K562 (cell line): ENCODE results near the gene SIRT2. TPM values are rescaled to one million over a fixed set of nuclear protein-coding genes. Genes with fewer than 3 reads are reported as not detected.
A peak's percentile ranks its signal among the peaks of the same experiment; 100 is the strongest.

Experiments used
- ATAC-seq: fragments of 200-7000 bp; cut with Tn5 transposase; 3 replicates; pipeline ENCODE4 v1.9.1; 2020; ENCODE audit warnings: moderate library complexity
- BruUV-seq: library from RNA; stranded (reverse); fragments of 400-500 nt; replicated peaks from 2 replicates; lab custom pipeline; 2021; lab: Mats Ljungman, UMichigan
- CTCF ChIA-PET: fragments of 300-600 bp; formaldehyde crosslinking; extraction: SDS; loops from one replicate; lab custom pipeline; 2021; ENCODE audit warnings: low intra/inter-chr PET ratio; lab: Yijun Ruan, JAX
- POLR2A ChIA-PET: fragments of 300-600, 350-650 bp; sonication (Branson Sonifier 250); formaldehyde crosslinking; extraction: SDS; loops from one replicate; lab custom pipeline; 2021; ENCODE audit warnings: antibody characterized with exemption, inconsistent platforms; lab: Yijun Ruan, JAX
- DNase-seq, 4 experiments: peaks; one replicate each; pipeline versions ENCODE4 v3.0.0 to v3.0.0-alpha.2; 2011 to 2018; ENCODE audit warnings: low spot score in 3 of 4, mixed read lengths in 3 of 4; ENCODE audit errors: extremely low read depth in 1 of 4
- FAIRE-seq: peaks from 2 replicates; lab custom pipeline; 2011; peaks lifted over from hg19 to GRCh38; lab: Jason Lieb, UNC
- H2AFZ ChIP-seq: 2 replicates; pipeline ENCODE4 v1.6.0; 2011; ENCODE audit warnings: low read depth, low read length, control low read depth, inconsistent platforms
- H3K27ac ChIP-seq: fragments of 200-600 bp; 3 replicates; pipeline ENCODE4 v1.8.0; 2011; ENCODE audit warnings: low read depth, mild to moderate bottlenecking, control low read depth, inconsistent platforms, low read length, moderate library complexity, mixed read lengths; ENCODE audit errors: extremely low read depth
- H3K27me3 ChIP-seq, 2 experiments: fragments of 300-600 bp in 1 of 2; 2 replicates in 1 of 2; 3 replicates in 1 of 2; pipeline versions ENCODE4 v1.6.0 to v1.8.0; 2011; ENCODE audit warnings: inconsistent platforms in 2 of 2, low read length in 2 of 2, mild to moderate bottlenecking in 1 of 2, mixed read lengths in 1 of 2, moderate library complexity in 1 of 2; ENCODE audit not compliant: control insufficient read depth in 2 of 2, insufficient read depth in 2 of 2
- H3K36me3 ChIP-seq: fragments of 300-600 bp; 3 replicates; pipeline ENCODE4 v1.8.0; 2011; ENCODE audit warnings: mild to moderate bottlenecking, low read length, inconsistent platforms; ENCODE audit not compliant: control insufficient read depth, insufficient read depth
- H3K4me1 ChIP-seq, 2 experiments: fragments of 200-600 bp in 1 of 2; replicated peaks in 1 of 2; 2 replicates in 1 of 2; 3 replicates in 1 of 2; pipeline versions ENCODE4 v1.5.1 to v1.8.0; 2011; ENCODE audit warnings: inconsistent platforms in 2 of 2, low read length in 2 of 2, mild to moderate bottlenecking in 1 of 2, mixed read lengths in 1 of 2, moderate library complexity in 1 of 2; ENCODE audit not compliant: control insufficient read depth in 2 of 2, insufficient read depth in 2 of 2
- H3K4me2 ChIP-seq: 2 replicates; pipeline ENCODE4 v1.6.1; 2011; ENCODE audit warnings: low read length, control low read depth, inconsistent platforms, mixed read lengths; ENCODE audit not compliant: insufficient read depth
- H3K4me3 ChIP-seq: fragments of 200-600 bp; sonication (generic), shearing (Covaris generic); 2 replicates; pipeline ENCODE4 v1.5.1; 2016; ENCODE audit warnings: control low read depth, inconsistent platforms
- H3K79me2 ChIP-seq: fragments of 200-600 bp; 3 replicates; pipeline ENCODE4 v1.8.0; 2011; ENCODE audit warnings: low read length, inconsistent platforms; ENCODE audit not compliant: control insufficient read depth, insufficient read depth
- H3K9ac ChIP-seq, 2 experiments: 2 replicates each; pipeline versions ENCODE4 v1.6.0 to v1.6.1; 2011; ENCODE audit warnings: low read depth in 2 of 2, low read length in 2 of 2, control low read depth in 1 of 2, inconsistent platforms in 1 of 2, mild to moderate bottlenecking in 1 of 2, mixed read lengths in 1 of 2; ENCODE audit not compliant: insufficient read depth in 1 of 2
- H3K9me1 ChIP-seq: one replicate; pipeline ENCODE4 v1.6.0; 2011; ENCODE audit warnings: inconsistent platforms, mild to moderate bottlenecking, low read length, moderate library complexity; ENCODE audit not compliant: control insufficient read depth, insufficient read depth
- H3K9me3 ChIP-seq: replicated peaks from 2 replicates; pipeline ENCODE4 v1.5.1; 2011; ENCODE audit warnings: low read depth, low read length, inconsistent platforms; ENCODE audit not compliant: control insufficient read depth, insufficient read depth
- H4K20me1 ChIP-seq: replicated peaks from 2 replicates; pipeline ENCODE4 v1.6.1; 2011; ENCODE audit warnings: low read length, inconsistent platforms, mixed read lengths; ENCODE audit not compliant: control insufficient read depth, insufficient read depth
- CBX5 ChIP-seq: IDR thresholded peaks from 2 replicates; pipeline ENCODE4 v1.6.1; 2014; ENCODE audit warnings: low read depth, borderline replicate concordance
- MED1 ChIP-seq: sonication (generic); formaldehyde crosslinking; IDR thresholded peaks from 2 replicates; pipeline ENCODE4 v1.8.1; 2023; ENCODE audit warnings: missing genetic modification reagents, borderline replicate concordance
- NFIX ChIP-seq: fragments of 250-450 bp; sonication (Bioruptor Pico); IDR thresholded peaks from 2 replicates; pipeline ENCODE4 v1.4.0; 2020; ENCODE audit warnings: low read depth, mild to moderate bottlenecking, moderate library complexity
- POLR2G ChIP-seq: fragments of 200-400 bp; formaldehyde crosslinking; IDR thresholded peaks from 2 replicates; pipeline ENCODE4 v1.6.1; 2017; ENCODE audit warnings: low read depth, mild to moderate bottlenecking, antibody characterized with exemption, low read length, moderate library complexity
- ZBTB17 ChIP-seq: fragments of 450-650 bp; formaldehyde crosslinking; IDR thresholded peaks from 2 replicates; pipeline ENCODE4 v1.4.0; 2020; ENCODE audit warnings: mild to moderate bottlenecking
- ZNF239 ChIP-seq: fragments of 250-450 bp; sonication (Bioruptor Pico); IDR thresholded peaks from 2 replicates; pipeline ENCODE4 v1.4.0; 2020; ENCODE audit warnings: mild to moderate bottlenecking
- ZNF507 ChIP-seq: conservative IDR thresholded peaks from 2 replicates; pipeline ENCODE4 v1.6.1; 2017; ENCODE audit warnings: missing genetic modification characterization, missing compliant biosample characterization
- ZNF740 ChIP-seq, 3 experiments: fragments of 200-800 bp in 1 of 3; sonication (Bioruptor generic) in 1 of 3; sonication (generic) in 1 of 3; formaldehyde crosslinking in 1 of 3; IDR thresholded peaks; 2 replicates each; pipeline versions ENCODE4 v1.6.1 to v1.8.0; 2016 to 2022; ENCODE audit warnings: mild to moderate bottlenecking in 2 of 3, missing compliant biosample characterization in 2 of 3, missing genetic modification characterization in 2 of 3, missing genetic modification reagents in 1 of 3
- WGBS: fragments of 100-300 bp; shearing (Covaris generic); methylation state at CpG from one replicate; pipeline ENCODE4 v1.1.6; 2016; ENCODE audit warnings: low coverage, mixed read lengths; ENCODE audit not compliant: insufficient coverage; ENCODE audit errors: missing lambda C conversion rate; 5-methylcytosine and 5-hydroxymethylcytosine counted together
- in situ Hi-C: fragments of 300-500 bp; cut with MboI; formaldehyde crosslinking; loops from 4 replicates; pipeline ENCODE4 v1.15.0; 2018; ENCODE audit warnings: inconsistent platforms, mixed read lengths
- intact Hi-C: fragments of 100-400 bp; cut with micrococcal nuclease; formaldehyde crosslinking; loops from 2 replicates; pipeline ENCODE4 v1.14.2; 2022
- polyA plus RNA-seq, 8 experiments: library from polyadenylated mRNA; depleted of rRNA in 4 of 8; stranded (reverse) in 5 of 8; unstranded in 3 of 8; fragments of >200 nt; fragmentation: Nextera tagmentation in 2 of 8; fragmentation: Illumina TruSeq in 1 of 8; extraction: Ambion mirVana in 2 of 8; extraction: Trizol in 1 of 8; gene quantifications; 2 replicates each; pipeline versions ENCODE4 v1.2.1 to v1.2.3, GENCODE V29; 2011 to 2014; ENCODE audit warnings: inconsistent platforms in 1 of 8, missing spikeins in 1 of 8
- total RNA-seq, 7 experiments: library from RNA; depleted of rRNA in 6 of 7; stranded (reverse); fragments of >200 nt in 6 of 7; fragmentation: Illumina TruSeq in 2 of 7; extraction: Trizol in 2 of 7; gene quantifications; 2 replicates each; pipeline versions ENCODE4 v1.2.1 to v1.2.3, GENCODE V29; 2011 to 2021; ENCODE audit warnings: low replicate concordance in 1 of 7
- TF ChIP-seq, protein P1 (sequence below): fragments of 250-450 bp; sonication (Bioruptor Pico); IDR thresholded peaks from 2 replicates; pipeline ENCODE4 v1.9.0; 2021; ENCODE audit warnings: mild to moderate bottlenecking, inconsistent platforms
- TF ChIP-seq, protein P2 (sequence below), 3 experiments: IDR thresholded peaks in 2 of 3; conservative IDR thresholded peaks in 1 of 3; 2 replicates each; pipeline ENCODE4 v1.5.1; 2011 to 2012; ENCODE audit warnings: low read length in 3 of 3, mild to moderate bottlenecking in 3 of 3, control low read depth in 2 of 3, improper control_type of control experiment in 1 of 3, inconsistent platforms in 1 of 3, low read depth in 1 of 3, mixed read lengths in 1 of 3, moderate library complexity in 1 of 3; ENCODE audit not compliant: insufficient read depth in 2 of 3
- TF ChIP-seq, protein P3 (sequence below): sonication (generic); formaldehyde crosslinking; IDR thresholded peaks from 2 replicates; pipeline ENCODE4 v1.8.1; 2023; ENCODE audit warnings: mild to moderate bottlenecking, missing genetic modification reagents

The SIRT2 gene
- total and polyA plus RNA-seq, 9 of the 15 experiments (the other 6 are each of a cell fraction or from before 2014, with no cell fraction given) = 2.3 to 35.2 (median 22.9) TPM

GRCh38 chr19:38932425-38933179 is 33.2 kb upstream of the SIRT2 start:
- no peak overlapping the region for H3K9ac ChIP-seq
- in situ Hi-C loops (no loop called here), intact Hi-C loops (loop anchor here (5.0 to 10.0 kb wide), 3 partner anchors 100 to 418 kb away; partner anchors contain the start of gene ECH1)
- H3K79me2 ChIP-seq = peaks cover 52% of the 10 kb centered on the region
- H3K36me3 ChIP-seq = peaks cover 32% of the 10 kb centered on the region
- FAIRE-seq = no peak
- ChIA-PET CTCF (no interaction called here), POLR2A (interaction anchor here (0.6 to 1.4 kb wide), 3 partner anchors 9 to 69 kb away, joined by 3 to 7 read pairs (median 3); no protein-coding TSS in a partner anchor)
- ATAC-seq = no peak
- peaks cover 0 to 18% of the 10 kb centered on the region in 2 experiments; a peak in 3 of 5 replicates for H3K4me1 ChIP-seq
- no peaks in the 10 kb centered on the region; the same call in 1 of the 2 replicates for H4K20me1 ChIP-seq
- H3K9me3 ChIP-seq = peaks cover 18% of the 10 kb centered on the region
- H3K27ac ChIP-seq = no peak overlapping the region
- DNase-seq = peak in 3 of 4 experiments; percentile 20 to 51 (median 32)
- no TSS peak for BruUV-seq
- 94% methylated on average over 27 of the region's 29 CpGs for WGBS
- no peaks in the 10 kb centered on the region for H3K27me3 ChIP-seq
- no peak overlapping the region for H3K4me2 ChIP-seq
- H2AFZ ChIP-seq = no peak overlapping the region
- H3K9me1 ChIP-seq = no peaks in the 10 kb centered on the region
- H3K4me3 ChIP-seq = peak overlapping the region; percentile 12; the same call in 1 of the 2 replicates
- TF ChIP-seq ZNF740 (CRISPR knock-in tag; IDR thresholded peaks at IDR 0.05) = no peak
- TF ChIP-seq ZNF740 (tag; IDR thresholded peaks at IDR 0.05) = no peak
- TF ChIP-seq NFIX (CRISPR knock-in tag) = no peak
- no peak for TF ChIP-seq MED1
- TF ChIP-seq, protein P1, sequence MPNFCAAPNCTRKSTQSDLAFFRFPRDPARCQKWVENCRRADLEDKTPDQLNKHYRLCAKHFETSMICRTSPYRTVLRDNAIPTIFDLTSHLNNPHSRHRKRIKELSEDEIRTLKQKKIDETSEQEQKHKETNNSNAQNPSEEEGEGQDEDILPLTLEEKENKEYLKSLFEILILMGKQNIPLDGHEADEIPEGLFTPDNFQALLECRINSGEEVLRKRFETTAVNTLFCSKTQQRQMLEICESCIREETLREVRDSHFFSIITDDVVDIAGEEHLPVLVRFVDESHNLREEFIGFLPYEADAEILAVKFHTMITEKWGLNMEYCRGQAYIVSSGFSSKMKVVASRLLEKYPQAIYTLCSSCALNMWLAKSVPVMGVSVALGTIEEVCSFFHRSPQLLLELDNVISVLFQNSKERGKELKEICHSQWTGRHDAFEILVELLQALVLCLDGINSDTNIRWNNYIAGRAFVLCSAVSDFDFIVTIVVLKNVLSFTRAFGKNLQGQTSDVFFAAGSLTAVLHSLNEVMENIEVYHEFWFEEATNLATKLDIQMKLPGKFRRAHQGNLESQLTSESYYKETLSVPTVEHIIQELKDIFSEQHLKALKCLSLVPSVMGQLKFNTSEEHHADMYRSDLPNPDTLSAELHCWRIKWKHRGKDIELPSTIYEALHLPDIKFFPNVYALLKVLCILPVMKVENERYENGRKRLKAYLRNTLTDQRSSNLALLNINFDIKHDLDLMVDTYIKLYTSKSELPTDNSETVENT (CRISPR knock-in tag) = 0 out of 2 replicates have a peak, but pooled peaks have one; percentile 15
- no peak for TF ChIP-seq ZNF507 (tag)
- TF ChIP-seq, protein P2, sequence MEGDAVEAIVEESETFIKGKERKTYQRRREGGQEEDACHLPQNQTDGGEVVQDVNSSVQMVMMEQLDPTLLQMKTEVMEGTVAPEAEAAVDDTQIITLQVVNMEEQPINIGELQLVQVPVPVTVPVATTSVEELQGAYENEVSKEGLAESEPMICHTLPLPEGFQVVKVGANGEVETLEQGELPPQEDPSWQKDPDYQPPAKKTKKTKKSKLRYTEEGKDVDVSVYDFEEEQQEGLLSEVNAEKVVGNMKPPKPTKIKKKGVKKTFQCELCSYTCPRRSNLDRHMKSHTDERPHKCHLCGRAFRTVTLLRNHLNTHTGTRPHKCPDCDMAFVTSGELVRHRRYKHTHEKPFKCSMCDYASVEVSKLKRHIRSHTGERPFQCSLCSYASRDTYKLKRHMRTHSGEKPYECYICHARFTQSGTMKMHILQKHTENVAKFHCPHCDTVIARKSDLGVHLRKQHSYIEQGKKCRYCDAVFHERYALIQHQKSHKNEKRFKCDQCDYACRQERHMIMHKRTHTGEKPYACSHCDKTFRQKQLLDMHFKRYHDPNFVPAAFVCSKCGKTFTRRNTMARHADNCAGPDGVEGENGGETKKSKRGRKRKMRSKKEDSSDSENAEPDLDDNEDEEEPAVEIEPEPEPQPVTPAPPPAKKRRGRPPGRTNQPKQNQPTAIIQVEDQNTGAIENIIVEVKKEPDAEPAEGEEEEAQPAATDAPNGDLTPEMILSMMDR (IDR thresholded peaks at IDR 0.05 in 2 of 3, conservative IDR thresholded peaks at IDR 0.05 in 1 of 3; ENCODE audit: insufficient read depth in 2 of 3, low read depth in 1 of 3, low read length in 3 of 3) = peak; percentile 42 to 51 (median 47); a peak in 4 of 6 replicates
- TF ChIP-seq POLR2G = peak; percentile 47
- TF ChIP-seq, protein P3, sequence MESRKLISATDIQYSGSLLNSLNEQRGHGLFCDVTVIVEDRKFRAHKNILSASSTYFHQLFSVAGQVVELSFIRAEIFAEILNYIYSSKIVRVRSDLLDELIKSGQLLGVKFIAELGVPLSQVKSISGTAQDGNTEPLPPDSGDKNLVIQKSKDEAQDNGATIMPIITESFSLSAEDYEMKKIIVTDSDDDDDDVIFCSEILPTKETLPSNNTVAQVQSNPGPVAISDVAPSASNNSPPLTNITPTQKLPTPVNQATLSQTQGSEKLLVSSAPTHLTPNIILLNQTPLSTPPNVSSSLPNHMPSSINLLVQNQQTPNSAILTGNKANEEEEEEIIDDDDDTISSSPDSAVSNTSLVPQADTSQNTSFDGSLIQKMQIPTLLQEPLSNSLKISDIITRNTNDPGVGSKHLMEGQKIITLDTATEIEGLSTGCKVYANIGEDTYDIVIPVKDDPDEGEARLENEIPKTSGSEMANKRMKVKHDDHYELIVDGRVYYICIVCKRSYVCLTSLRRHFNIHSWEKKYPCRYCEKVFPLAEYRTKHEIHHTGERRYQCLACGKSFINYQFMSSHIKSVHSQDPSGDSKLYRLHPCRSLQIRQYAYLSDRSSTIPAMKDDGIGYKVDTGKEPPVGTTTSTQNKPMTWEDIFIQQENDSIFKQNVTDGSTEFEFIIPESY (CRISPR knock-in tag) = peak; percentile 80
- no peak for TF ChIP-seq ZBTB17 (CRISPR knock-in tag)
- TF ChIP-seq ZNF239 (CRISPR knock-in tag) = no peak
- TF ChIP-seq CBX5 = peak; percentile 17; the same call in 1 of the 2 replicates
